GM19463 (cell line): Measurements from ENCODE around the gene ATPAF2.
A peak's percentile ranks its signal among the peaks of the same experiment; 100 is the strongest.

Source experiments
- ATAC-seq: cut with Tn5 transposase; IDR thresholded peaks from one replicate; pipeline ENCODE4 v1.9.1; 2021; ENCODE audit warnings: mild to moderate bottlenecking, moderate library complexity; ENCODE audit not compliant: unreplicated experiment

The ATPAF2 gene

GRCh38 chr17:18040261-18040858 lies 1.4 kb upstream of the ATPAF2 start:
- ATAC-seq = no peak

GRCh38 chr17:18039535-18040260 lies 730 bp upstream of the ATPAF2 start:
- ATAC-seq = peak; percentile 28

GRCh38 chr17:18038149-18038850 lies 668 bp downstream of the ATPAF2 start:
- no peak for ATAC-seq

- ATAC-seq = no peak
Measured at GRCh38 chr17:18037486-18037885, 1.5 kb downstream of the ATPAF2 start.

- no peak for ATAC-seq
Measured at GRCh38 chr17:18035704-18036103, 3.3 kb downstream of the ATPAF2 start.

- ATAC-seq = peak; percentile 63
Measured at GRCh38 chr17:18033442-18034099, 5.4 kb downstream of the ATPAF2 start.

- no peak for ATAC-seq
Measured at GRCh38 chr17:18031955-18032354, 7.0 kb downstream of the ATPAF2 start.

GRCh38 chr17:18028952-18029540 lies 9.9 kb downstream of the ATPAF2 start:
- ATAC-seq = no peak

GRCh38 chr17:18028114-18028951 lies 10.6 kb downstream of the ATPAF2 start:
- ATAC-seq = no peak

- no peak for ATAC-seq
Measured at GRCh38 chr17:18027280-18027679, 11.7 kb downstream of the ATPAF2 start.

GRCh38 chr17:18025945-18026776 lies 12.8 kb downstream of the ATPAF2 start:
- ATAC-seq = peak; percentile 12

- peak; percentile 67 for ATAC-seq
Measured at GRCh38 chr17:18025241-18025944, 13.6 kb downstream of the ATPAF2 start.

GRCh38 chr17:18021372-18021771 lies 17.6 kb downstream of the ATPAF2 start:
- no peak for ATAC-seq

- ATAC-seq = no peak
Measured at GRCh38 chr17:18020971-18021370, 18.0 kb downstream of the ATPAF2 start.

GRCh38 chr17:18019838-18020154 lies 19.2 kb downstream of the ATPAF2 start:
- ATAC-seq = no peak

- ATAC-seq = no peak
Measured at GRCh38 chr17:18018411-18018921, 20.5 kb downstream of the ATPAF2 start.

GRCh38 chr17:18017958-18018357 lies 21.0 kb downstream of the ATPAF2 start:
- no peak for ATAC-seq

- no peak for ATAC-seq
Measured at GRCh38 chr17:18016426-18016825, 22.5 kb downstream of the ATPAF2 start.

- ATAC-seq = no peak
Measured at GRCh38 chr17:18015593-18015992, 23.4 kb downstream of the ATPAF2 start.
